Motor neuron (in vitro differentiated cells): Measurements from ENCODE around the gene PRKCE. TPM values are rescaled to one million over a fixed set of nuclear protein-coding genes. Genes with fewer than 3 reads are reported as not detected.

Source experiments
- ATAC-seq, 8 experiments: fragments of 200-7000 bp; cut with Tn5 transposase; replicated peaks in 6 of 8; 2 replicates each; pipeline ENCODE4 v1.8.0; 2021; ENCODE audit warnings: mild to moderate bottlenecking in 8 of 8, moderate library complexity in 8 of 8
- H3K27ac ChIP-seq, 2 donors: fragments of 250-450 bp; sonication (Bioruptor Pico); 2 replicates each; pipeline ENCODE4 v1.9.0; 2021; ENCODE audit warnings: antibody characterized with exemption in 2 of 2, mild to moderate bottlenecking in 2 of 2, moderate library complexity in 1 of 2
- H3K4me1 ChIP-seq, 2 donors: fragments of 250-450 bp; sonication (Bioruptor Pico); replicated peaks in 1 of 2; 2 replicates each; pipeline ENCODE4 v1.6.1; 2021; ENCODE audit warnings: antibody characterized with exemption in 2 of 2, mild to moderate bottlenecking in 2 of 2, moderate library complexity in 1 of 2
- H3K4me3 ChIP-seq, 5 donors: fragments of 250-450 bp; sonication (Bioruptor Pico); 2 replicates each; pipeline ENCODE4 v1.9.0; 2021; ENCODE audit warnings: antibody characterized with exemption in 5 of 5, mild to moderate bottlenecking in 5 of 5, moderate library complexity in 4 of 5
- WGBS, 10 experiments: fragments of 450-650 bp; shearing (Covaris generic); methylation state at CpG; one replicate each; pipeline ENCODE4 v1.0.0; 2022; 5-methylcytosine and 5-hydroxymethylcytosine counted together
- in situ Hi-C, 9 experiments: fragments of 400-800 bp; cut with MboI; loops; one replicate each; pipeline ENCODE4 v1.15.0; 2021; ENCODE audit warnings: low sequenced_read_pairs in 9 of 9, low pct_unique_long_range_greater_than_20kb in 2 of 9; ENCODE audit not compliant: unreplicated experiment in 9 of 9
- total RNA-seq, 8 experiments: library from RNA; unstranded; fragments of 300-600 nt; gene quantifications; 2 replicates each; pipeline versions ENCODE4 v1.2.3 to v1.2.4, GENCODE V29; 2022

Gene PRKCE
- total RNA-seq, 8 experiments from 2014 or later, result 7.3 to 23.0 (median 14.7) TPM

DNA sequence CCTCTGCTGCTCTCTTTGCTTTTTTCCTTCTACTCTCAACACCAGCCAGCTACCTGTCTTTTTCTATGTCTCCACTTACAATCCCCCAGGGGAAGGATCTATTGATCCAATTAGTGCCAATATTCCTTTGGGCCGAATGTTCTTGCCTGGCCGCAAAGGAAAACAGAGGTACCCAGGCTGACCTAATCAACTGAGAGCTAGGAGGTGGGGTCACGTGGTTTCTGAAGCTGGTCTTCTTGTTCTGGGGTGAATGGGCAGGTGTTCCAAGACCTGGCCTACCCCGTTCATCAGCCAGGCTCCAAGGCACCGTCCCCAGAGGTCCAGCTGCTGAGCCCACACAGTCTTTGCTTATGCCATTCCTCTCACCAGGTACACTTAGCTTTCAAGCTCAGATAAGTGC, 580.2 kb downstream of the PRKCE start:
- no peak overlapping the region for H3K27ac ChIP-seq
- WGBS, 10 experiments, result 55 to 100% (median 80%) methylated on average over 1 to 5 of the region's 5 CpGs; no CpG with 5 or more reads in 5 of the 10 experiments
- no peak overlapping the region for H3K4me3 ChIP-seq
- peaks cover 0 to 12% of the 10 kb centered on the region in 2 donors for H3K4me1 ChIP-seq
- ATAC-seq, result no peak
- in situ Hi-C loops, result no loop called here

DNA sequence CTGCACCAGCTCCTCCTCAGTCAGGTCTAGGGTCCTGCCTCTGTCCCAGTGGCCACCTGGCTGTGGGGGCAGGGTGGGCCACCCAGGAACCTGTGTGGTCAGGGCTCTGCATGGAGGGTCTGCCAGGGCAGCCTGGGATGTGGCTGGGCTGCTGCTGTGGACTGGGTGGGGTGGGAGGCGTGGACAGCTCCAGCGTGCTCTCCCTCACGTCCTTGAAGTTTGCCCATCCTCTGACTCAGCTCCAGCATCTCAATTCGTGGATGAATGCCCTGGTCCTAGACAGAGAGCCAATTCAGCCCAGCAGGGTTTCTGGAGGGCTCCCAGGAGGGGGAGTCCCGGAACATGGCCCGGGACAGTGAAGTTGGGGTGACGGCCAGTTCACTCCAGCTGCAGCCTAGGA, 581.4 kb downstream of the PRKCE start:
- 42 to 100% methylated on average over 1 to 4 of the region's 7 CpGs; no CpG with 5 or more reads in 8 of the 10 experiments for WGBS, 10 experiments
- no peak overlapping the region for H3K27ac ChIP-seq
- in situ Hi-C loops, result no loop called here
- H3K4me3 ChIP-seq, result no peak overlapping the region
- peaks cover 0 to 12% of the 10 kb centered on the region in 2 donors for H3K4me1 ChIP-seq
- no peak for ATAC-seq

DNA sequence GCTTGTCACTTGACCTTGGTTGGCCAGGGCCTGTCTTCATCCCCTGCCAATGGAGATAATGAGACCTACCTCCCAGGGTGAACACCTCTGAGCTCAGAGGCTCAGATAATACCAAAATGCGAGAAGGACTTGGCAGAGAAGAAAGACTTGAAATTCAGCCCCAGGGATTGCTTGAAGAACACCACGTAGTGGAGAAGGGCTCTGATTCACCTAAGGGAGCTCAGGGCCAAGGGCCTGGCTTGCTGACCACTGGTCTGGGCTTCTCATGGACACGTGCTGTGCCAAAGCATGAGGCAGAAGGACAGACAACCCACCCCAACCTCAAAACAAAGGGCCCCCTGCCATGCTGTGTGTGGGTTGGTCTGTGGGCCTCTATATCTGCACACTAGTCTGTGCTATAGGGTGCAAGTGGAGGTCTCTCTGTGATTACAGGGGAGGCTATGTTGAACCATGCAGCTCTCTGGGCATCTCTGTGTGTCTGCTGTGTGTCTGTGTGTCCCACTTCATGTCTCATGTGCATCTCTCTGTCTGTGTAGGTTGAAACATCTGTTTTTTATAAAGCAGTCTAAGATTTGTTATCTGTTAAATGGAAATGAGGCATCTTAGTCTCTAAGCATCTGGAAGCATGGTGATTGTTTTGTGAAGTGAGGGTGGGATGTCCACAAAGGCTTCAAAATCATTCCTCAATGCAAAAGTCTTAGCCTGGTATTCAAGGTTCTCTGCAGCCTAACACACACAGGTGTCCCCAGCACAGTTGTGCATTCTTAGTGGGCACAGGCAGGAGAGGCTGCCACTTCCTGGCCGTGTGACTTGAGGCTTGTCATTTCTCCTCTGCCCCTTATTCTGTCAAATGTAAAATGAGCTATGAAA, 584.8 kb downstream of the PRKCE start:
- H3K27ac ChIP-seq, result no peak overlapping the region

DNA sequence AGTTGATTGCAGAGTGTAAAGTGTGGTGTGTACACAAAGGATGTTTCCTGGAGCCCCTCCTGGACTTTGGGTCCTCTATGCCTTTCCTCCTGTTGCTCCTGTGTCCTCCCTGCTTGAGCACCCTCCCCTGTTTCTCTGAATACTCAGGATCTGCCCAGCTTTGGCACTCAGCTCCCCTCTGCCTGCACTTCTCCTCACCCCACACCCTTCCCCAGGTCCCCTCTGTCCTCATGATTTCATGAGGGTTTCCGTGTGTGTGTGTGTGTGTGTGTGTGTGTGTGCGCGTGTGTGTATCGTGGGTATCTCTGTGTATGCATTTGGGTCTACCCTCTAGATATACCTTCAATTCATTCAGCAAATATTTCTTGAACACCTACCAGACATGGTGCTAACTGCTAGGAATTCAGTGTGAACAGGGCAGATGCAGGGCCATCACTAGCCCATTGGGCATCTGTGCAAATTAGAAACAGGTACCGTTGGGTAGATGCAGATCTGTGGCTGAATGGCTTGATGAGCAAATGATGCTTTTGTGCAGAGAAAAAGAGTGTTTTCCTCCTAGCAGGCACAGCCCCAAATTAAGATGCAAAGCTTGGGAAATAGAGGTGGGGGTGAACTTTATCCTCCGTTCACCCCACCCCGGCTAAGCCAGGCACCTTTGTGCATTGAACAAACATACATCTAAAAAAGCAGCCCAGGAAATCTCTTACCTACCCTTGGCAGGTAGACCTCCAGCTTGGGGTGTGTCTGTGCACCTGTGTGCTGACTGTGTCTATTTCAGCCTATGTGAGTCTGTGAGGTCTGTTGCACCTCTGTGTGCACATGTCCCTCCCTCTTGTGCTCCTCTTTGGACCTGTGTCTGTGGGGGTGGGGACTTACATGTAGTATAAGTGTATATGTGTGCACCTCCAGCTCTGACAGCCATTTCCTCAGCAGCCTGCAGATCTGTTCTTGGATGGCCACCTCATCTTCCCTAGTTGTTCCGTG, 585.7 kb downstream of the PRKCE start:
- no peak for ATAC-seq
- in situ Hi-C loops, result no loop called here
- H3K4me1 ChIP-seq, result no peaks in the 10 kb centered on the region
- WGBS, 10 experiments, result 20 to 80% (median 48%) methylated on average over 1 to 5 of the region's 8 CpGs; no CpG with 5 or more reads in 3 of the 10 experiments
- no peak overlapping the region for H3K27ac ChIP-seq
- no peak overlapping the region for H3K4me3 ChIP-seq

More for the DNA sequence above, 584.8 kb downstream of the PRKCE start:
- in situ Hi-C loops, result no loop called here
- ATAC-seq, result peak in 1 of 8 experiments; percentile 46
- WGBS, 10 experiments, result 20 to 80% (median 45%) methylated on average over 1 to 2 of the region's 4 CpGs; no CpG with 5 or more reads in 3 of the 10 experiments
- H3K4me3 ChIP-seq, result no peak overlapping the region
- H3K4me1 ChIP-seq, result no peaks in the 10 kb centered on the region

Other genes with a start within 250 kb of the PRKCE start
- gene SRBD1, start 40.4 kb upstream of the PRKCE start, total RNA-seq, result 10 to 100 TPM; 17.0 to 27.1 (median 20.4) TPM